ENCODE measurements around the gene PSPH. TPM values are rescaled to one million over a fixed set of nuclear protein-coding genes. Genes with fewer than 3 reads are reported as not detected.

PSPH gene
- polyA plus RNA-seq, 1 of the 3 experiments (the other 2 are of a cell fraction): 50.5 TPM

- DNase-seq: no peak
- CTCF ChIA-PET: interaction anchor here (0.8 to 3.4 kb wide), 9 partner anchors 11 to 114 kb away, joined by 3 to 30 read pairs (median 4); partner anchors contain the start of genes NIPSNAP2 and PHKG1
- H3K4me3 ChIP-seq (ENCODE audit: low read depth in 2 of 2, low read length in 1 of 2): no peak overlapping the region
Observed at GRCh38 chr7:56078196-56078595, 27.0 kb upstream of the PSPH start.

GRCh38 chr7:56077681-56078080, 26.4 kb upstream of the PSPH start:
- H3K4me1 ChIP-seq (ENCODE audit: control insufficient read depth in 1 of 2, insufficient read depth in 2 of 2, low read depth in 1 of 2, low read length in 1 of 2): peaks cover 11 to 25% of the 10 kb centered on the region in 2 experiments; a peak in 3 of 4 replicates
- no peaks in the 10 kb centered on the region for H3K9me3 ChIP-seq
- no peaks in the 10 kb centered on the region for H3K79me2 ChIP-seq (ENCODE audit: insufficient read depth)
- WGBS (ENCODE audit: low lambda C conversion rate): 80% methylated on average over 1 of the region's 3 CpGs
- TF ChIP-seq RAD21 (IDR thresholded peaks at IDR 0.05; ENCODE audit: low read length) (no peak), TEAD4 (IDR thresholded peaks at IDR 0.05; ENCODE audit: borderline replicate concordance, insufficient read depth) (no peak), NRF1 (IDR thresholded peaks at IDR 0.05; ENCODE audit: low read depth, low read length) (no peak), RCOR1 (IDR thresholded peaks at IDR 0.05; ENCODE audit: low read length) (no peak), ZBTB33 (IDR thresholded peaks at IDR 0.05; ENCODE audit: borderline replicate concordance, low read depth) (no peak), EZH2phosphoT487 (IDR thresholded peaks at IDR 0.05; ENCODE audit: borderline replicate concordance, low read depth) (no peak), MAX (IDR thresholded peaks at IDR 0.05; ENCODE audit: low read depth) (no peak), TAF1 (IDR thresholded peaks at IDR 0.05; ENCODE audit: borderline replicate concordance, low read depth, low read length) (no peak), REST (IDR thresholded peaks at IDR 0.05; ENCODE audit: low read depth, low read length) (no peak)
- H3K9me2 ChIP-seq: no peaks in the 10 kb centered on the region
- no peak overlapping the region for H3K4me3 ChIP-seq (ENCODE audit: low read depth in 2 of 2, low read length in 1 of 2)
- no peak for DNase-seq
- CTCF ChIA-PET: interaction anchor here (0.9 to 3.4 kb wide), 5 partner anchors 15 to 114 kb away, joined by 3 to 30 read pairs (median 7); partner anchors contain the start of genes NIPSNAP2 and PHKG1
- H4K20me1 ChIP-seq (ENCODE audit: insufficient read depth): no peaks in the 10 kb centered on the region
- no peak overlapping the region for H3K4me2 ChIP-seq
- no peak overlapping the region for H3K9ac ChIP-seq
- no peaks in the 10 kb centered on the region for H3K27me3 ChIP-seq (ENCODE audit: insufficient read depth)
- H2AFZ ChIP-seq (ENCODE audit: low read depth): no peak overlapping the region
- H3K36me3 ChIP-seq (replicated peaks in 1 of 2; ENCODE audit: control insufficient read depth in 1 of 2, insufficient read depth in 2 of 2, low read length in 1 of 2): peaks cover 10 to 25% of the 10 kb centered on the region in 2 experiments
- no peak overlapping the region for H3K27ac ChIP-seq (ENCODE audit: low read depth in 2 of 2, low read length in 1 of 2)
- peaks cover 8% of the 10 kb centered on the region for H3F3A ChIP-seq (replicated peaks; ENCODE audit: insufficient read depth)
- POLR2A ChIA-PET: no interaction called here

More at GRCh38 chr7:56078196-56078595, 27.0 kb upstream of the PSPH start:
- no peak overlapping the region; a peak in 1 of 4 replicates for H3K27ac ChIP-seq (ENCODE audit: low read depth in 2 of 2, low read length in 1 of 2)
- WGBS (ENCODE audit: low lambda C conversion rate): 96% methylated on average over 16 of the region's 16 CpGs
- H3K27me3 ChIP-seq (ENCODE audit: insufficient read depth): no peaks in the 10 kb centered on the region
- H3K4me2 ChIP-seq: no peak overlapping the region
- no peak overlapping the region for H2AFZ ChIP-seq (ENCODE audit: low read depth)
- H3K36me3 ChIP-seq (replicated peaks in 1 of 2; ENCODE audit: control insufficient read depth in 1 of 2, insufficient read depth in 2 of 2, low read length in 1 of 2): peaks cover 10 to 19% of the 10 kb centered on the region in 2 experiments
- H3K9ac ChIP-seq: no peak overlapping the region
- peaks cover 8% of the 10 kb centered on the region for H3F3A ChIP-seq (replicated peaks; ENCODE audit: insufficient read depth)
- peaks cover 11 to 30% of the 10 kb centered on the region in 2 experiments; a peak in 3 of 4 replicates for H3K4me1 ChIP-seq (ENCODE audit: control insufficient read depth in 1 of 2, insufficient read depth in 2 of 2, low read depth in 1 of 2, low read length in 1 of 2)
- POLR2A ChIA-PET: no interaction called here
- H3K9me2 ChIP-seq: no peaks in the 10 kb centered on the region
- H3K79me2 ChIP-seq (ENCODE audit: insufficient read depth): no peaks in the 10 kb centered on the region
- TF ChIP-seq ELF1 (IDR thresholded peaks at IDR 0.05) (no peak), YY1 (IDR thresholded peaks at IDR 0.05; ENCODE audit: low read depth) (no peak), FOSL2 (IDR thresholded peaks at IDR 0.05; ENCODE audit: borderline replicate concordance, low read depth) (no peak), IRF3 (IDR thresholded peaks at IDR 0.05; ENCODE audit: low read depth, low read length) (no peak), MAX (IDR thresholded peaks at IDR 0.05; ENCODE audit: low read depth) (no peak), JUND (IDR thresholded peaks at IDR 0.05) (no peak), USF1 (IDR thresholded peaks at IDR 0.05; ENCODE audit: borderline replicate concordance, low read depth) (no peak), TEAD4 (IDR thresholded peaks at IDR 0.05; ENCODE audit: borderline replicate concordance, insufficient read depth) (no peak)
- H4K20me1 ChIP-seq (ENCODE audit: insufficient read depth): no peaks in the 10 kb centered on the region
- H3K9me3 ChIP-seq: no peaks in the 10 kb centered on the region
